Progenitor cell of endocrine pancreas (in vitro differentiated cells): ENCODE measurements around the gene KIF2A. TPM values are rescaled to one million over a fixed set of nuclear protein-coding genes. Genes with fewer than 3 reads are reported as not detected.

ENCODE experiments used
- DNase-seq: peaks from one replicate; pipeline ENCODE4 v3.0.0; 2021; ENCODE audit warnings: low spot score; ENCODE audit not compliant: unreplicated experiment
- H3K27ac Mint-ChIP-seq: 2 replicates; pipeline ENCODE4 v1.8.0; 2021; ENCODE audit warnings: mild to moderate bottlenecking, moderate library complexity, mixed read lengths
- H3K27me3 Mint-ChIP-seq: 2 replicates; pipeline ENCODE4 v1.8.0; 2021; ENCODE audit warnings: mixed read lengths
- H3K36me3 Mint-ChIP-seq: 2 replicates; pipeline ENCODE4 v1.8.0; 2022; ENCODE audit warnings: mixed read lengths; ENCODE audit not compliant: insufficient read depth
- H3K4me1 Mint-ChIP-seq: 2 replicates; pipeline ENCODE4 v1.8.0; 2021; ENCODE audit warnings: low read depth, mixed read lengths
- H3K4me3 Mint-ChIP-seq: 2 replicates; pipeline ENCODE4 v1.8.0; 2021; ENCODE audit warnings: low read depth, mild to moderate bottlenecking, moderate library complexity, mixed read lengths
- H3K9me3 Mint-ChIP-seq: 2 replicates; pipeline ENCODE4 v1.8.0; 2021; ENCODE audit warnings: low read depth, mixed read lengths
- total RNA-seq: library from RNA; stranded (reverse); gene quantifications from 2 replicates; pipeline ENCODE4 v1.2.1, GENCODE V29; 2021
- TF ChIP-seq, protein P1 (sequence below): fragments of 200-600 bp; sonication (generic); IDR thresholded peaks from one replicate; pipeline ENCODE4 v1.5.0; 2021; ENCODE audit warnings: antibody characterized with exemption, mild to moderate bottlenecking; ENCODE audit not compliant: unreplicated experiment

Gene KIF2A
- total RNA-seq, 1 donor from 2014 or later = 75.3 TPM

DNA sequence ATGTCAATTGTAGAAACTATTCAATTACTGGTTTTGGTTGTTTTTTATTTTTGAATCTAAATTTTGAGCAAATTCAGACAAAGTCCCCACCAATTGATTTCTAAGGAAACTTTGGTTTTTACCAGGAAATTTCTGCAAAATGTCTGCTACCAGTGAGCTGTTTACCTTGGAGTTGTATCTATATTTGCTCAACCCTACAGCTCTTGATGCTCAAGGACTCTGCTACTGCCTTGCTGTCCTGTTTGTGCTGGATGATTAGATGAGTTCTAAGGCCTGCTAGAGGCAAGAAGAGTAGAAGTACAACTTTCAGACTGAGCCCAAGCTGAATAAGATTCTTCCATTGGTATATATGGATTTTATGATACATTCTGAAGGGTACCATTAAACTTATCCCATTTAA lies 42.6 kb upstream of the KIF2A start:
- Mint-ChIP-seq H3K27ac (no peak overlapping the region), H3K9me3 (no peaks in the 10 kb centered on the region), H3K36me3 (no peaks in the 10 kb centered on the region), H3K27me3 (no peaks in the 10 kb centered on the region), H3K4me1 (peaks cover 4% of the 10 kb centered on the region), H3K4me3 (no peak overlapping the region)
- no peak for DNase-seq
- TF ChIP-seq, protein P1, sequence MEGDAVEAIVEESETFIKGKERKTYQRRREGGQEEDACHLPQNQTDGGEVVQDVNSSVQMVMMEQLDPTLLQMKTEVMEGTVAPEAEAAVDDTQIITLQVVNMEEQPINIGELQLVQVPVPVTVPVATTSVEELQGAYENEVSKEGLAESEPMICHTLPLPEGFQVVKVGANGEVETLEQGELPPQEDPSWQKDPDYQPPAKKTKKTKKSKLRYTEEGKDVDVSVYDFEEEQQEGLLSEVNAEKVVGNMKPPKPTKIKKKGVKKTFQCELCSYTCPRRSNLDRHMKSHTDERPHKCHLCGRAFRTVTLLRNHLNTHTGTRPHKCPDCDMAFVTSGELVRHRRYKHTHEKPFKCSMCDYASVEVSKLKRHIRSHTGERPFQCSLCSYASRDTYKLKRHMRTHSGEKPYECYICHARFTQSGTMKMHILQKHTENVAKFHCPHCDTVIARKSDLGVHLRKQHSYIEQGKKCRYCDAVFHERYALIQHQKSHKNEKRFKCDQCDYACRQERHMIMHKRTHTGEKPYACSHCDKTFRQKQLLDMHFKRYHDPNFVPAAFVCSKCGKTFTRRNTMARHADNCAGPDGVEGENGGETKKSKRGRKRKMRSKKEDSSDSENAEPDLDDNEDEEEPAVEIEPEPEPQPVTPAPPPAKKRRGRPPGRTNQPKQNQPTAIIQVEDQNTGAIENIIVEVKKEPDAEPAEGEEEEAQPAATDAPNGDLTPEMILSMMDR = no peak

- no peaks in the 10 kb centered on the region for H3K27me3 Mint-ChIP-seq
- H3K36me3 Mint-ChIP-seq = no peaks in the 10 kb centered on the region
- no peaks in the 10 kb centered on the region for H3K9me3 Mint-ChIP-seq
- DNase-seq = no peak
- H3K4me3 Mint-ChIP-seq = no peak overlapping the region
- H3K27ac Mint-ChIP-seq = no peak overlapping the region
- TF ChIP-seq, protein P1 = no peak
- peaks cover 10% of the 10 kb centered on the region for H3K4me1 Mint-ChIP-seq
Observed at GRCh38 chr5:62265648-62266112, 40.3 kb upstream of the KIF2A start.

DNA sequence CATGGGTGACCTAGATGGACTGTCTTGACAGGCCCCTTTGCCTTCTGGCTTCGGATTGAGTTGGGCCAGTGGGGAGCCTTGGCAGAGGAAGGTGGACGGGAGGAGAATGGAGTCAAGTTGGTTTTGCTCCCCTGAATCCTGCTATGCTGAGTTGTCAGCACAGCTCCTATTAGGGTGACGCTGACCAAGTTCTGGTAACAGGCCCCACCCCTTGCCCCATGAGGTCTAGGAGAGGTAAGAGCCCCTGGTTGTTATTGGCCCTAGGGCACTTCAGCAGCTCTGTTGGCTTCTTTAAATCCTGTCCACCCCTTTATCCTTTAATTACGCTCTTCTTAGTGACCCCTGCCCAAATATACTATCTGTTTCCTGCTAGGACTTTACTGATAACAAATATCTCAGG lies 39.4 kb upstream of the KIF2A start:
- H3K4me1 Mint-ChIP-seq = peaks cover 12% of the 10 kb centered on the region
- H3K27ac Mint-ChIP-seq = no peak overlapping the region
- H3K27me3 Mint-ChIP-seq = no peaks in the 10 kb centered on the region
- H3K36me3 Mint-ChIP-seq = no peaks in the 10 kb centered on the region
- DNase-seq = no peak
- TF ChIP-seq, protein P1 = no peak
- no peak overlapping the region for H3K4me3 Mint-ChIP-seq
- H3K9me3 Mint-ChIP-seq = no peaks in the 10 kb centered on the region

DNA sequence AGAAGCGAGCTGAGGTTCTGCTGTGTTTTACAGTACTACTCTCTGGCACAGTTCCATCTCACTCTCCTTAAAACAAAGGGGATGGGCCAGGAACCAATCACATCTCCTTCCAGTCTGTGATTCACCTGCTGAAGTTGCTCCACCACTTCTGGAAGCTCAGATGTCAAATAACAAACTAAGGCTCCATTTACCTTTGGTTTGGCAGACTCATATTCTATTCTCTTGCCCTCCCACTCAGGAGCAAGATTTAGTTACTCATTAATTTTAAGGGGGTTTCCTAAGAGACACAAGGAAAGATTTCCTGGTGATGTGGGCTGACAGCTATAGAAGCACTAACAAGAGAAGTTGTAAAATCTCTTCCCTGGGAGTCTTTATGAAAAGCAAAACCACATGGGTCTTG lies 37.8 kb upstream of the KIF2A start:
- no peaks in the 10 kb centered on the region for H3K27me3 Mint-ChIP-seq
- peak overlapping the region; percentile 40 for H3K27ac Mint-ChIP-seq
- H3K4me3 Mint-ChIP-seq = no peak overlapping the region
- H3K4me1 Mint-ChIP-seq = peaks cover 21% of the 10 kb centered on the region
- no peaks in the 10 kb centered on the region for H3K36me3 Mint-ChIP-seq
- peaks cover 4% of the 10 kb centered on the region for H3K9me3 Mint-ChIP-seq
- TF ChIP-seq, protein P1 = no peak
- DNase-seq = no peak

GRCh38 chr5:62268792-62269191 lies 37.2 kb upstream of the KIF2A start:
- no peaks in the 10 kb centered on the region for H3K27me3 Mint-ChIP-seq
- no peak overlapping the region for H3K27ac Mint-ChIP-seq
- no peaks in the 10 kb centered on the region for H3K36me3 Mint-ChIP-seq
- H3K9me3 Mint-ChIP-seq = peaks cover 4% of the 10 kb centered on the region
- no peak for DNase-seq
- no peak overlapping the region for H3K4me3 Mint-ChIP-seq
- H3K4me1 Mint-ChIP-seq = peaks cover 21% of the 10 kb centered on the region
- TF ChIP-seq, protein P1 = no peak
